ENCODE measurements around the gene PIK3C2G.

The PIK3C2G gene

GRCh38 chr12:18549598-18549997, 288.3 kb downstream of the PIK3C2G start:
- H3K4me1 ChIP-seq (ENCODE audit: insufficient read depth, low read length): no peaks in the 10 kb centered on the region
- H2AFZ ChIP-seq (ENCODE audit: low read depth, low read length): no peak overlapping the region
- H3K27me3 ChIP-seq (ENCODE audit: insufficient read depth, low read length): no peaks in the 10 kb centered on the region
- H3K4me3 ChIP-seq (ENCODE audit: low read length): no peak overlapping the region
- H3K9me3 ChIP-seq (ENCODE audit: low read length): no peaks in the 10 kb centered on the region
- H3K36me3 ChIP-seq (ENCODE audit: insufficient read depth, low read length): no peaks in the 10 kb centered on the region

- Histone ChIP-seq H3K27me3 (ENCODE audit: insufficient read depth, low read length) (no peaks in the 10 kb centered on the region), H3K4me3 (ENCODE audit: low read length) (no peak overlapping the region), H3K36me3 (ENCODE audit: insufficient read depth, low read length) (no peaks in the 10 kb centered on the region), H3K4me1 (ENCODE audit: insufficient read depth, low read length) (no peaks in the 10 kb centered on the region), H2AFZ (ENCODE audit: low read depth, low read length) (no peak overlapping the region), H3K9me3 (ENCODE audit: low read length) (no peaks in the 10 kb centered on the region)
Observed at GRCh38 chr12:18551106-18551505, 289.8 kb downstream of the PIK3C2G start.

GRCh38 chr12:18551701-18552100, 290.4 kb downstream of the PIK3C2G start:
- H3K4me1 ChIP-seq (ENCODE audit: insufficient read depth, low read length): no peaks in the 10 kb centered on the region
- no peaks in the 10 kb centered on the region for H3K27me3 ChIP-seq (ENCODE audit: insufficient read depth, low read length)
- H3K36me3 ChIP-seq (ENCODE audit: insufficient read depth, low read length): no peaks in the 10 kb centered on the region
- no peak overlapping the region for H3K4me3 ChIP-seq (ENCODE audit: low read length)
- no peaks in the 10 kb centered on the region for H3K9me3 ChIP-seq (ENCODE audit: low read length)
- H2AFZ ChIP-seq (ENCODE audit: low read depth, low read length): no peak overlapping the region

- Histone ChIP-seq H3K27me3 (ENCODE audit: insufficient read depth, low read length) (no peaks in the 10 kb centered on the region), H3K36me3 (ENCODE audit: insufficient read depth, low read length) (no peaks in the 10 kb centered on the region), H2AFZ (ENCODE audit: low read depth, low read length) (no peak overlapping the region), H3K4me1 (ENCODE audit: insufficient read depth, low read length) (no peaks in the 10 kb centered on the region), H3K9me3 (ENCODE audit: low read length) (no peaks in the 10 kb centered on the region), H3K4me3 (ENCODE audit: low read length) (no peak overlapping the region)
Observed at GRCh38 chr12:18552829-18553228, 291.5 kb downstream of the PIK3C2G start.

- Histone ChIP-seq H3K27me3 (ENCODE audit: insufficient read depth, low read length) (no peaks in the 10 kb centered on the region), H3K4me3 (ENCODE audit: low read length) (no peak overlapping the region), H3K36me3 (ENCODE audit: insufficient read depth, low read length) (no peaks in the 10 kb centered on the region), H3K4me1 (ENCODE audit: insufficient read depth, low read length) (no peaks in the 10 kb centered on the region), H2AFZ (ENCODE audit: low read depth, low read length) (no peak overlapping the region), H3K9me3 (ENCODE audit: low read length) (no peaks in the 10 kb centered on the region)
Observed at GRCh38 chr12:18556161-18556560, 294.8 kb downstream of the PIK3C2G start.

GRCh38 chr12:18559242-18559641, 297.9 kb downstream of the PIK3C2G start:
- Histone ChIP-seq H3K4me3 (ENCODE audit: low read length) (no peak overlapping the region), H3K9me3 (ENCODE audit: low read length) (no peaks in the 10 kb centered on the region), H3K27me3 (ENCODE audit: insufficient read depth, low read length) (no peaks in the 10 kb centered on the region), H2AFZ (ENCODE audit: low read depth, low read length) (no peak overlapping the region), H3K36me3 (ENCODE audit: insufficient read depth, low read length) (no peaks in the 10 kb centered on the region), H3K4me1 (ENCODE audit: insufficient read depth, low read length) (no peaks in the 10 kb centered on the region)

- Histone ChIP-seq H3K9me3 (ENCODE audit: low read length) (no peaks in the 10 kb centered on the region), H3K4me3 (ENCODE audit: low read length) (no peak overlapping the region), H2AFZ (ENCODE audit: low read depth, low read length) (no peak overlapping the region), H3K36me3 (ENCODE audit: insufficient read depth, low read length) (no peaks in the 10 kb centered on the region), H3K4me1 (ENCODE audit: insufficient read depth, low read length) (no peaks in the 10 kb centered on the region), H3K27me3 (ENCODE audit: insufficient read depth, low read length) (no peaks in the 10 kb centered on the region)
Observed at GRCh38 chr12:18562531-18562930, 301.2 kb downstream of the PIK3C2G start.

GRCh38 chr12:18564306-18564705, 303.0 kb downstream of the PIK3C2G start:
- Histone ChIP-seq H3K9me3 (ENCODE audit: low read length) (no peaks in the 10 kb centered on the region), H3K4me3 (ENCODE audit: low read length) (no peak overlapping the region), H3K27me3 (ENCODE audit: insufficient read depth, low read length) (no peaks in the 10 kb centered on the region), H3K36me3 (ENCODE audit: insufficient read depth, low read length) (no peaks in the 10 kb centered on the region), H3K4me1 (ENCODE audit: insufficient read depth, low read length) (no peaks in the 10 kb centered on the region), H2AFZ (ENCODE audit: low read depth, low read length) (no peak overlapping the region)

- no peaks in the 10 kb centered on the region for H3K27me3 ChIP-seq (ENCODE audit: insufficient read depth, low read length)
- no peaks in the 10 kb centered on the region for H3K36me3 ChIP-seq (ENCODE audit: insufficient read depth, low read length)
- H3K9me3 ChIP-seq (ENCODE audit: low read length): no peaks in the 10 kb centered on the region
- H3K4me3 ChIP-seq (ENCODE audit: low read length): no peak overlapping the region
- H3K4me1 ChIP-seq (ENCODE audit: insufficient read depth, low read length): no peaks in the 10 kb centered on the region
- H2AFZ ChIP-seq (ENCODE audit: low read depth, low read length): no peak overlapping the region
Observed at GRCh38 chr12:18567787-18568186, 306.5 kb downstream of the PIK3C2G start.

- H3K9me3 ChIP-seq (ENCODE audit: low read length): no peaks in the 10 kb centered on the region
Observed at GRCh38 chr12:18570543-18570942, 309.2 kb downstream of the PIK3C2G start.

GRCh38 chr12:18576104-18576626, 314.8 kb downstream of the PIK3C2G start:
- Histone ChIP-seq H3K4me1 (ENCODE audit: insufficient read depth, low read length) (no peaks in the 10 kb centered on the region), H2AFZ (ENCODE audit: low read depth, low read length) (no peak overlapping the region), H3K27me3 (ENCODE audit: insufficient read depth, low read length) (no peaks in the 10 kb centered on the region), H3K9me3 (ENCODE audit: low read length) (no peaks in the 10 kb centered on the region), H3K36me3 (ENCODE audit: insufficient read depth, low read length) (no peaks in the 10 kb centered on the region), H3K4me3 (ENCODE audit: low read length) (no peak overlapping the region)

More at GRCh38 chr12:18570543-18570942, 309.2 kb downstream of the PIK3C2G start:
- H3K4me1 ChIP-seq (ENCODE audit: insufficient read depth, low read length): no peaks in the 10 kb centered on the region
- H3K27me3 ChIP-seq (ENCODE audit: insufficient read depth, low read length): no peaks in the 10 kb centered on the region
- H2AFZ ChIP-seq (ENCODE audit: low read depth, low read length): no peak overlapping the region
- H3K4me3 ChIP-seq (ENCODE audit: low read length): no peak overlapping the region
- H3K36me3 ChIP-seq (ENCODE audit: insufficient read depth, low read length): no peaks in the 10 kb centered on the region

- H3K27me3 ChIP-seq (ENCODE audit: insufficient read depth, low read length): no peaks in the 10 kb centered on the region
- H2AFZ ChIP-seq (ENCODE audit: low read depth, low read length): no peak overlapping the region
- no peaks in the 10 kb centered on the region for H3K9me3 ChIP-seq (ENCODE audit: low read length)
- no peaks in the 10 kb centered on the region for H3K4me1 ChIP-seq (ENCODE audit: insufficient read depth, low read length)
- no peak overlapping the region for H3K4me3 ChIP-seq (ENCODE audit: low read length)
- H3K36me3 ChIP-seq (ENCODE audit: insufficient read depth, low read length): no peaks in the 10 kb centered on the region
Observed at GRCh38 chr12:18576648-18577047, 315.3 kb downstream of the PIK3C2G start.

GRCh38 chr12:18578191-18578590, 316.9 kb downstream of the PIK3C2G start:
- Histone ChIP-seq H2AFZ (ENCODE audit: low read depth, low read length) (no peak overlapping the region), H3K9me3 (ENCODE audit: low read length) (peaks cover under 1% of the 10 kb centered on the region), H3K4me3 (ENCODE audit: low read length) (no peak overlapping the region), H3K36me3 (ENCODE audit: insufficient read depth, low read length) (no peaks in the 10 kb centered on the region), H3K27me3 (ENCODE audit: insufficient read depth, low read length) (no peaks in the 10 kb centered on the region), H3K4me1 (ENCODE audit: insufficient read depth, low read length) (no peaks in the 10 kb centered on the region)

GRCh38 chr12:18580291-18580690, 319.0 kb downstream of the PIK3C2G start:
- Histone ChIP-seq H3K27me3 (ENCODE audit: insufficient read depth, low read length) (no peaks in the 10 kb centered on the region), H2AFZ (ENCODE audit: low read depth, low read length) (no peak overlapping the region), H3K36me3 (ENCODE audit: insufficient read depth, low read length) (no peaks in the 10 kb centered on the region), H3K9me3 (ENCODE audit: low read length) (peaks cover 3% of the 10 kb centered on the region), H3K4me1 (ENCODE audit: insufficient read depth, low read length) (no peaks in the 10 kb centered on the region), H3K4me3 (ENCODE audit: low read length) (no peak overlapping the region)
